HT-29 (cell line): ENCODE measurements around the gene GFI1B. TPM values are rescaled to one million over a fixed set of nuclear protein-coding genes. Genes with fewer than 3 reads are reported as not detected.
"Not testable (repeated sequence)": the region's sequence is repeated elsewhere in the genome, so short reads cannot be mapped to it uniquely, and the experiment has no call there.

Source experiments
- DNase-seq: peaks from one replicate; pipeline ENCODE4 v3.0.0-alpha.2; 2015; ENCODE audit warnings: low spot score
- total RNA-seq: library from RNA; depleted of rRNA; stranded (reverse); fragments of >200 nt; shearing (Covaris generic); gene quantifications from 2 replicates; pipeline ENCODE4 v1.2.3, GENCODE V29; 2014

Gene GFI1B
- total RNA-seq, 1 experiment from 2014 or later = not detected

GRCh38 chr9:132990781-132991180 is 12.3 kb downstream of the GFI1B start:
- no peak for DNase-seq

DNA sequence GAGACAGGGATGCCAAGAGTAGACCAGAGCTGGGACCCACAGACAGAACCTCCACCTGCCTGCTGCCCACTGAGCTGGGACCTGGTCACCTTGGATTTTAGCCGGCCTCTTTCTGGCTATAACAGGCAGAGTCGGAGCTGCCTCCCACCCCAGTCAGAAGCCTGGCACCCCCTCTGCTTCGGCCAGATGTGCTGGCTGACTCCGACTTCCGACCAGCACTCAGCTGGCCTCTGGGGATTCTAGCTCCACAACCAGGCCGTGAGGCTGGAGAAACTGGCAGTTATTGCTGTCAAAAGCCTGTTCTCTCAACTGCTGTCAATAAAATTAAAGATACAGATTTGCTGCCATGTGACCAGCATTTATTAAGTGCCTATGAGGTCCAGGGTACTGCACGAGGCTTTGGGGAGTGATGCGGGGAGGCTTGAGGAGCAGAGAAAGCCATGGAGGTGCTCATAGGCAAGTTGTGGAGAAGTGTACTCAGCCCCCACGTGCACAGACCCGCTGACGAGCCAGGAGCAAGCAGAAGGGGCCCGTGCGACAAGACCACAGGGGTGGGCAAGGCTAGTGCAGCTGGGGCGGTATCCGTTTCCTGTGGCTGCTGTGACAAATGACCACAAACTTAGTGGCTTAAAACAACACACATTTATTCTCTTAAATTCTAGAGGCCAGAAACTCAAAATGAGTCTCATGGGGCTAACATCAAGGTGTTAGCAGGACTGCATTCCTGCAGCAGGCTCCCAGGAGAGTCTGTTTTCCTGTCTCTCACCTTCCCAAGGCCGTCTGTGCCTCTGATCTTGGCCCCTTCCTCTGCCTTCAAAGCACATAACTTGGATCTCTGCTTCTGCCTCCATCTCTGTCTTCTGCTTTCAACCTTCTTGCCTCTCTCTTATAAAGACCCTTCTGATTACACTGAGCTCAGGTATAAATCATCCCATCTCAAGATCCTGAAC is 13.1 kb downstream of the GFI1B start:
- DNase-seq = no peak

GRCh38 chr9:132993511-132993939 is 15.0 kb downstream of the GFI1B start:
- DNase-seq = no peak

DNA sequence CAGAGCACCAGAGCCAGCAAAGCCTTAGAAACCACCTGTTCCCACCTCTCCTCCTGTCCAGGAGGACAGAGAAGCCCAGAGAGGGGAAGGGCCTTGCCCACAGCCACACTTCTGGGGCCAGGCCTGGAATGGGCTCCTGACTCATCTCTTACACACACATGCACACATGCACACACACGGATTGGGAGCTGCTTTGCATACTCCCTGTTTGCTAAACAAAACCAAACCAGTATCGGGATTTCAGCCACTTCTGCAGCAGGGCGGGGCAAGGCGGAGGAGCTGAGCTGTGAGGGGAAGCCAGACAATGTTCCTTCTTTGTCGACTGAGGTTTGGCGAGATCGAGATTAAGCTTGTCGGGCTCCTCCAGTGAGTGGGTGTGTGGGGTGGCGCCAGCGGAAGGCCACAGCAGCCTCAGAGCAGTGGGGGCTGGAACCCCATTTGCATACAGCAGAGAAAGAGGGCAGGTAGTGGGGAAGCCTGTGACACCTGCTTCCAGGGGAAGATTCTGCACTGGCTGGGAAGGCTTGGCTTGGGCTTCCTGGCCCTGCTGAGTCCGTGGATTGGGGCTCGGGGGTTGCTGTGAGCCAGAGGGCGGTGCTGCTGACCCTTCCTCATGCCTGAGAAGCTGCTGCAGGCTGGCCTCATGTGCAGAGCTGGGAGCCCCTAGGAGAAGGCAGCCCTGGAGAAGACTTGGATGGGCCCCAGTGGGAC is 16.1 kb downstream of the GFI1B start:
- peak; percentile 67 for DNase-seq

- no peak for DNase-seq
These were observed 16.6 kb downstream of the GFI1B start for GRCh38 chr9:132995121-132995420.

DNA sequence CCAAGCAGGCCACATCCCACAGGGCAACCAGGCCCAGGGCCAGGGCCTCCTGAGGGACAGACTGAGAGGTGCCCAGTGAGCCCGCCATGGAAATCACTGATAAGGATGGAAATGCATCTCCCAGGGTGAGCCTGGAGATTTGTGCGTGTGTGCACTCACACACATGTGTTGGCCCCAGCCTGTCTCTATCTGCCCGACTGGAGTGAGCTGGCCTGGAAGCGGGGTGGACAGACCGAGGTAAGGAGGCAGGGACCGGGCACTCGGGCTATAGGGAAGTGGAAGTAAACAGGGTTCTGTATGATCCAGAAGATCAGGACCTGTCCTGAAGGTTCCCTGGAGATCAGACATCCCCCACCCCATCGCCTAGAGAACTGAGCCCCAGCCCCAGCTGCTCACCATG is 17.4 kb downstream of the GFI1B start:
- no peak for DNase-seq

DNA sequence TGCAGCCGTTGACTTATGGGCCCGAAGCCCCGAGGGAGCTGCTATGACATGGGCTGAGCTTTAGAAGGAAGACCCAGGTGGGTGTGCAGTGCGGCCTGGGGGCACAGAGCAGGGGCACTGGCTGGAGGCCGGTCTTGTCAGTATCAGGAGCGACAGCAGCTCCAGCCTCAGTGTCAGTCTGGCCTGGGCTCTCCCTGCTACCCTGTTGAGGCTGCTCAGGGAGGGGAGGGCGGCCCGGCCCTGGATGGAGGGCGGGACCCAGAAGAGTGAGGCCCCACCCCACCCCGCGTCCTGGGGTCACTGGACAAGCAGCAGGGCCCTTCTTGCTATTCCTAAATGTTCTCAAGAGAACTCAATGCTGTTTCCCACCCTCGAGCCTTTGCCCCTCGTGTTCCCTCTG is 18.0 kb downstream of the GFI1B start:
- DNase-seq = no peak

GRCh38 chr9:132997591-132997990 is 19.1 kb downstream of the GFI1B start:
- peak; percentile 9 for DNase-seq

DNA sequence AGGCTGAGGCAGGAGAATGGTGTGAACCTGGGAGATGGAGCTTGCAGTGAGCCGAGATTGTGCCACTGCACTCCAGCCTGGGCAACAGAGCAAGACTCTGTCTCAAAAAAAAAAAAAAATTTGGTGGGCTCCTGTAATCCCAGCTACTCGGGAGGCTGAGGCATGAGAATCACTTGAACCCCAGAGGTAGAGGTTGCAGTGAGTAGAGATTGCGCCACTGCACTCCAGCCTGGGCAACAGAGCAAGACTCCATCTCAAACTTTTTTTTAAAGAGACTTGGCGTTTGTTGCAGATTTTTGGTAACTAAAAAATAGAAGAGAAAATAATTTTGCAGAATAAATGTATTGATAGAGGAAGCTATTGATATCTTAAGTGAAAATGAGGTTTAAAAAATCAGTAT is 19.7 kb downstream of the GFI1B start:
- not testable (repeated sequence) for DNase-seq

- DNase-seq = no peak
These were observed 20.5 kb downstream of the GFI1B start for GRCh38 chr9:132998831-132999635.

- DNase-seq = no peak
These were observed 23.9 kb downstream of the GFI1B start for GRCh38 chr9:133002147-133003070.

GRCh38 chr9:133003071-133003461 is 24.6 kb downstream of the GFI1B start:
- no peak for DNase-seq

GRCh38 chr9:133003671-133004090 is 25.2 kb downstream of the GFI1B start:
- no peak for DNase-seq

DNA sequence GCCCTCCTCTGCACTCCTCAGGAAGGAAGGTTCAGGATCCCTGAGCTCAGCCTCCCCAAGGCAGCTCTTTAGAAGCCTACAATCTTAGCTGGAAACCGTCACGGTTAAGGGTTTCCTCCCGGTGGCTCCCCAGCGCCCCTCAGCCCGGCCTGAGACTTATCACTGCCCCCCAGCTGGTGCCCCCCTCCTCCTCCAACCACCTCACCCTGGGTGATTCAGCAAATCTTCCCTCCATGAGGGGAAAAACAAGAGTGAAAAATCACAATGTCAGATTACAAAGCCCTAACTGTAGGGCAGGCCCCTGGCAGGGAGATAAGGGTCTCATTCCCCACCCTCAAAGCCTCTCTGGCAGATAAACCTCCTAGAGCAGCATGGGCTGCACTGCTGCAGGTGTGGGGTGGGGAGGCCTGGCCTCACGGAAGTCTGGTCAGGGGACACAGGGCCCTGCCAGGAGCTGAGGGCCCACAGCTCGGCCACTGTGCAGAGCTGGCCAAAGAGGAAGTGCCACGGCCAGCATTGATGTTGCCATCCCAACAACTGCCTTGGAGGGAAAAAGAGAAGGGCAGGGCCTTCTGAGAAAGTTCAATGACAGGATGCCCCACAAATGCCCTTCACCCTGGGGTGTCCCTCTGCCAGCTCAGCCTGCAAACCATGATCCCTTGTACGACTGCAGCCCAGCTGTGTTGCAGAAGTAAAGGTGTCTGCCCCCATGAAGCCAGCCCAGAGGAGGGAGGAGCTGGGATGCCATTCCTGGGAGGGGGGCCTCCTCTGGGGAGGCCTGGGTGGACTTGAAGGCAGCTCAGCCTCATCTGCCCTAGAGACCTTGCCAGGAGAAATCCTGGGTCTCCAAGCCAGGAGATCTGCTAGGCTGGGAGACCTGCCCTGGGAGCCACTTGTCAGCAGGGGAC is 25.9 kb downstream of the GFI1B start:
- DNase-seq = no peak

- DNase-seq = no peak
These were observed 26.7 kb downstream of the GFI1B start for GRCh38 chr9:133004999-133005760.

DNA sequence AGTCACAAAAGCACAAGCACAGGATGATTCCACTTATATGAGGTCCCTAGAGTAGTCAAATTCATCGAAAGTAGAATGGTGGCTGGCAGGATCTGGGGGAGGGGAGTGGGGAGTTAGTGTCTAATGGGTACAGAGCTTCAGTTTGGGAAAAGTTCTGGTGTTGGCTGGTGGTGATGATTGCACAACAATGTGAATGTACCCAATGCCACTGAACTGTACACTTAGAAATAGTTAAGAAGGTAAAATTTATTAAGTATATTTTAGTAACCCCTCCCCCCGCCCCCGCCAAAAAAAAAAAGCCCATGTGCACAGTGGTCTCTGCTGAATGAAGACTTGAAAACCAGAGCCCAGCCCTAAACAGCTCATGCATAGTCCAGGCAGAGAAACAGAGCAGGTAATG is 27.5 kb downstream of the GFI1B start:
- no peak for DNase-seq

- no peak for DNase-seq
These were observed 28.3 kb downstream of the GFI1B start for GRCh38 chr9:133006731-133007352.

DNA sequence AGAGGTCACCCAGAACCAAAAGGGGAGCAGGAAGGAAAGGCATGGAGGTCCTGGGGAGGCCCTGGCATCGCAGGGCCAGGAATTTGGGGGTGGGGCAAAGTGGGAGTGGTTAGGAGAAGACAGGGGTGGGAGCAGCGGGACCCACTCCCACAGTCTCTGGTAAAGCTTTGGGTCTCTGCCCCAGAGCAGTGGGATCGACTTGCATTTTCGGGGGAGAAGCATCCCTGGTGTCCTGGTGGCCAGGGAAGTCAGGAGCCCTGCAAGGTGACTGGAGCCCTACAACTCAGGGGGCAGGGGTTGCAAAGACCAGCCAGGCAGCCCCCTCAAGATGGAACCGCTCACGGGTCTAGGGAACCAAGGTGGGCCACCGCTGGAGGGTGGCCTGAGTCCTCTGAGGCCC is 29.9 kb downstream of the GFI1B start:
- no peak for DNase-seq

- DNase-seq = no peak
These were observed 30.3 kb downstream of the GFI1B start for GRCh38 chr9:133008824-133009223.
